GM03348 (cell line): ENCODE results near the gene SOCS1.

Experiments used
- DNase-seq: peaks from one replicate; pipeline ENCODE4 v3.0.0; 2012; ENCODE audit warnings: low spot score

The SOCS1 gene

GRCh38 chr16:11204513-11205047, 51.4 kb downstream of the SOCS1 start:
- no peak for DNase-seq
